Measurements from ENCODE around the gene LBHD2.

The LBHD2 gene

GRCh38 chr14:103130965-103131364 is 47.0 kb downstream of the LBHD2 start:
- no peaks in the 10 kb centered on the region for H3K27me3 ChIP-seq
- H3K27ac ChIP-seq, result no peak overlapping the region; a peak in 1 of 22 replicates
- peaks cover 26 to 97% (median 79%) of the 10 kb centered on the region in 11 experiments for H4K20me1 ChIP-seq
- H3K9ac ChIP-seq, result no peak overlapping the region
- peaks cover 74 to 99% (median 96%) of the 10 kb centered on the region in 11 experiments for H3K36me3 ChIP-seq
- peaks cover under 1 to 44% (median 25%) of the 10 kb centered on the region in 10 experiments; a peak in 17 of 20 replicates for H3K4me1 ChIP-seq
- no peak for TF ChIP-seq Cebpa-rat (IDR thresholded peaks at IDR 0.05)
- no peak overlapping the region for H3K4me2 ChIP-seq
- no peak overlapping the region for H3K4me3 ChIP-seq
- H3K9me3 ChIP-seq (replicated peaks in 1 of 11), result no peaks in the 10 kb centered on the region

- H3K4me2 ChIP-seq, result no peak overlapping the region
- H3K9ac ChIP-seq, result no peak overlapping the region
- no peak overlapping the region for H3K27ac ChIP-seq
- no peak for TF ChIP-seq Cebpa-rat (IDR thresholded peaks at IDR 0.05)
- H3K4me1 ChIP-seq, result peaks cover 0 to 44% (median 22%) of the 10 kb centered on the region in 10 experiments; a peak in 17 of 20 replicates
- peaks cover 26 to 97% (median 73%) of the 10 kb centered on the region in 11 experiments for H4K20me1 ChIP-seq
- H3K27me3 ChIP-seq, result no peaks in the 10 kb centered on the region
- H3K4me3 ChIP-seq, result no peak overlapping the region
- H3K9me3 ChIP-seq (replicated peaks in 1 of 11), result no peaks in the 10 kb centered on the region
- H3K36me3 ChIP-seq, result peaks cover 75 to 99% (median 96%) of the 10 kb centered on the region in 11 experiments
Observed at GRCh38 chr14:103131580-103131979, 47.6 kb downstream of the LBHD2 start.

- H3K36me3 ChIP-seq, result peaks cover 72 to 99% (median 91%) of the 10 kb centered on the region in 11 experiments
- peaks cover 0 to 44% (median 23%) of the 10 kb centered on the region in 10 experiments; a peak in 17 of 20 replicates for H3K4me1 ChIP-seq
Observed at GRCh38 chr14:103132381-103133209, 48.6 kb downstream of the LBHD2 start.

GRCh38 chr14:103133210-103134140 is 49.5 kb downstream of the LBHD2 start:
- H3K9ac ChIP-seq, result no peak overlapping the region
- TF ChIP-seq Cebpa-rat (IDR thresholded peaks at IDR 0.05), result no peak
- H3K4me3 ChIP-seq, result no peak overlapping the region
- H3K4me2 ChIP-seq, result no peak overlapping the region
- H3K27ac ChIP-seq, result no peak overlapping the region
- H3K27me3 ChIP-seq, result no peaks in the 10 kb centered on the region
- H3K4me1 ChIP-seq, result peaks cover 0 to 44% (median 14%) of the 10 kb centered on the region in 10 experiments; a peak in 16 of 20 replicates
- H3K36me3 ChIP-seq, result peaks cover 69 to 95% (median 82%) of the 10 kb centered on the region in 11 experiments
- H4K20me1 ChIP-seq, result peaks cover 17 to 96% (median 66%) of the 10 kb centered on the region in 11 experiments
- H3K9me3 ChIP-seq (replicated peaks in 1 of 11), result no peaks in the 10 kb centered on the region

More at GRCh38 chr14:103132381-103133209, 48.6 kb downstream of the LBHD2 start:
- Histone ChIP-seq H3K4me2 (no peak overlapping the region), H3K9ac (0 out of 22 replicates have a peak overlapping the region, but pooled peaks of 1 of the 11 experiments have one; percentile 19), H3K27ac (no peak overlapping the region), H3K9me3 (replicated peaks in 1 of 11) (no peaks in the 10 kb centered on the region), H3K4me3 (no peak overlapping the region), H4K20me1 (peaks cover 26 to 97% (median 74%) of the 10 kb centered on the region in 11 experiments), H3K27me3 (no peaks in the 10 kb centered on the region)
- no peak for TF ChIP-seq Cebpa-rat (IDR thresholded peaks at IDR 0.05)

- no peaks in the 10 kb centered on the region for H3K9me3 ChIP-seq (replicated peaks in 1 of 11)
- no peak overlapping the region for H3K4me2 ChIP-seq
- 0 out of 22 replicates have a peak overlapping the region, but pooled peaks of 1 of the 11 experiments have one; percentile 22 for H3K9ac ChIP-seq
- TF ChIP-seq Cebpa-rat (IDR thresholded peaks at IDR 0.05), result no peak
- no peak overlapping the region for H3K4me3 ChIP-seq
- peaks cover 8 to 88% (median 56%) of the 10 kb centered on the region in 11 experiments; a peak in 21 of 22 replicates for H4K20me1 ChIP-seq
- peaks cover 68 to 86% (median 73%) of the 10 kb centered on the region in 11 experiments for H3K36me3 ChIP-seq
- no peak overlapping the region for H3K27ac ChIP-seq
- peaks cover 0 to 40% (median 9%) of the 10 kb centered on the region in 10 experiments; a peak in 11 of 20 replicates for H3K4me1 ChIP-seq
- no peaks in the 10 kb centered on the region for H3K27me3 ChIP-seq
Observed at GRCh38 chr14:103134405-103134804, 50.4 kb downstream of the LBHD2 start.

- Histone ChIP-seq H3K4me3 (no peak overlapping the region), H3K27ac (no peak overlapping the region), H3K9me3 (replicated peaks in 1 of 11) (no peaks in the 10 kb centered on the region), H3K4me1 (peaks cover 0 to 40% (median 11%) of the 10 kb centered on the region in 10 experiments; a peak in 12 of 20 replicates), H3K9ac (peak overlapping the region in 1 of 11 experiments; percentile 22; a peak in 1 of 22 replicates), H3K36me3 (peaks cover 63 to 81% (median 68%) of the 10 kb centered on the region in 11 experiments), H4K20me1 (peaks cover 3 to 83% (median 51%) of the 10 kb centered on the region in 11 experiments; a peak in 19 of 22 replicates), H3K27me3 (no peaks in the 10 kb centered on the region), H3K4me2 (no peak overlapping the region)
- TF ChIP-seq Cebpa-rat (IDR thresholded peaks at IDR 0.05), result no peak
Observed at GRCh38 chr14:103134919-103135318, 50.9 kb downstream of the LBHD2 start.

- Histone ChIP-seq H3K27me3 (no peaks in the 10 kb centered on the region), H3K4me3 (no peak overlapping the region), H3K4me1 (peaks cover under 1 to 40% (median 13%) of the 10 kb centered on the region in 10 experiments; a peak in 19 of 20 replicates), H3K27ac (peak overlapping the region in 2 of 11 experiments; percentile 2 to 8; a peak in 1 of 22 replicates), H3K36me3 (peaks cover 56 to 74% (median 61%) of the 10 kb centered on the region in 11 experiments), H3K9ac (peak overlapping the region in 2 of 11 experiments; percentile 52 to 56; a peak in 2 of 22 replicates), H3K9me3 (replicated peaks in 1 of 11) (no peaks in the 10 kb centered on the region), H3K4me2 (peak overlapping the region in 2 of 11 experiments; percentile 25 to 54; a peak in 3 of 22 replicates), H4K20me1 (peaks cover 0 to 76% (median 44%) of the 10 kb centered on the region in 11 experiments; a peak in 16 of 22 replicates)
- no peak for TF ChIP-seq Cebpa-rat (IDR thresholded peaks at IDR 0.05)
Observed at GRCh38 chr14:103135333-103136260, 51.6 kb downstream of the LBHD2 start.

Data from BLaER1 treated with 17β-estradiol and CSF1 and Interleukin-3, amounts not matched to agents 10 nM and 100 nM (cell line).